Endothelial cell of hepatic sinusoid (primary cell): ENCODE measurements around the gene NAA15.
"Not testable (repeated sequence)": the region's sequence is repeated elsewhere in the genome, so short reads cannot be mapped to it uniquely, and the experiment has no call there.

Experiments used
- in situ Hi-C: cut with HindIII; loops from 2 replicates; pipeline ENCODE4 v1.10.0; 2017; ENCODE audit warnings: low sequenced_read_pairs

Gene NAA15

GRCh38 chr4:139295942-139296299, 5.4 kb upstream of the NAA15 start:
- in situ Hi-C loops, result no loop called here

- in situ Hi-C loops, result no loop called here
Observed at GRCh38 chr4:139297001-139297410, 4.3 kb upstream of the NAA15 start.

DNA sequence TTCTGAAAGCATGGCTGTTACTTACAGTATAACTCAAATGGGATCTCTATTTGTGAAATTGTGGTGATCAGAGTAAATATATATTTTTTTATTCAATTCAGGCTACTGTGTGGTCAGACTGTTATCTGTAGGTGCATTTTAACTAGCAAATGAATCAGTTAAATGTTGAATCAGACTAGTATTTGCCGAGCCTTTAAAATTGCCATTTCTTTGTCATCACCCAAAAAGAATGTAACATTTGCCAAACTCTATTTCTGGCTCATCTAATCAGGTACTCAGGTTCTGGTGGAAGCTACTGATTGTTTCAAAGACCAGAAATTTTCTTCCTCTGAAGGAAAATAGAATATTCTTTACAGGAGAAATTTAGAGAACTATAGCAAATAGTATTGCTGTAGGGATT, 1.8 kb upstream of the NAA15 start:
- in situ Hi-C loops, result no loop called here

DNA sequence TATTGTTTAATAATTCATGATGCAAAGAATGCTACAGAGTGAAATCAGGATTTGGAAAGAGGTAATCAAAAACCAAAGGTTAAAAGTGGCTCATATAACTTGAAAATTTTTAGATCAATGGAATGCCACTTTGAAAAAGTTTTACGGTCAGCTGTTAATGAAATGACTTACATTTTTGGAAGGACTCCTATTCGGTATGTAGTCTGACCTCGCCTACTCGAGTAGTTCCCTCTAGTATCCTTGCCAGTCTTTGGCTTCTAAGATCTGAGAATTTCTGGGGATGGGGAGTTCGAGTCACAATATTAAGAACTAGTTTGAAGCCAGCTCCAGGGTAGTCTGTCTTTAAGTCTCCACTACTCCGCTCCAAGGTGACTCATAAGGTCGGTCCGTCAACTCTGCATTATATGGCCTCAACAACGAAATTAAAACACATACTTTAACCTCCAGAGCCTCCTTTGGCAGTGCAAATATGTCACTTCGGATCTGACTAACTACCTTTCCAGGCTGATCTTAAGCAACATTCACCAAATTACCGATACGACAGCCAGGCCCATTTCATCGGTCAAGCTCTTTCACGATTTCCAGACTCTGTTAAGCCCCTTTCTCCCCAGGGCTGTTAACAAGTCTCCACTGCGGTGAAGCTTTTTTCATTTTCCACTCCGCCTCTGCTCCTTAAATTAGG, 733 bp upstream of the NAA15 start:
- in situ Hi-C loops, result loop anchor here (5.0 kb wide), 1 partner anchor 73 kb away; no protein-coding TSS in a partner anchor

- in situ Hi-C loops, result loop anchor here (5.0 kb wide), 1 partner anchor 75 kb away; no protein-coding TSS in a partner anchor
Observed at GRCh38 chr4:139301821-139302611, 711 bp downstream of the NAA15 start, which contains the start of gene NDUFC1. NDUFC1 (minus strand) TSS chr4:139302477; CDS start chr4:139295798, 6,679 bp downstream.

DNA sequence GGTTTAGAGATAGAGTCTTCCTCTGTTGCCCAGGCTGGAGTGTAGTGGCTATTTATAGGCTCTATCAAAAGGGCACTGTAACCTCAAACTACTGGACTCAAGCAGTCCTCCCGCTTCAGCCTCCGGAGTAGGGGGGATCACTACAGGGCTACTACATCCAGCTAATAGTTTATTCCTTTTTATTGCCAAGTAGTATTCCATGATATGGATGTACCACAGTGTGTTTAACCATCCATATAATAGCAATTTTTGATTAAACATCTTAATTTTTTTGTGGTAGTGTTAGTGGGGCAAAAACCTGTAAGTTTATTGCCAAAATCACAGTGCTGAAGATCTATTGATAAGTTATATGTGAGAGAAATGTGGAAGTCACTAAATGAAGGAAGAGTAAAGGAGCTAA, 3.6 kb downstream of the NAA15 start:
- in situ Hi-C loops, result loop anchor here (5.0 kb wide), 1 partner anchor 78 kb away; no protein-coding TSS in a partner anchor

GRCh38 chr4:139311909-139312308, 10.6 kb downstream of the NAA15 start:
- in situ Hi-C loops, result no loop called here

DNA sequence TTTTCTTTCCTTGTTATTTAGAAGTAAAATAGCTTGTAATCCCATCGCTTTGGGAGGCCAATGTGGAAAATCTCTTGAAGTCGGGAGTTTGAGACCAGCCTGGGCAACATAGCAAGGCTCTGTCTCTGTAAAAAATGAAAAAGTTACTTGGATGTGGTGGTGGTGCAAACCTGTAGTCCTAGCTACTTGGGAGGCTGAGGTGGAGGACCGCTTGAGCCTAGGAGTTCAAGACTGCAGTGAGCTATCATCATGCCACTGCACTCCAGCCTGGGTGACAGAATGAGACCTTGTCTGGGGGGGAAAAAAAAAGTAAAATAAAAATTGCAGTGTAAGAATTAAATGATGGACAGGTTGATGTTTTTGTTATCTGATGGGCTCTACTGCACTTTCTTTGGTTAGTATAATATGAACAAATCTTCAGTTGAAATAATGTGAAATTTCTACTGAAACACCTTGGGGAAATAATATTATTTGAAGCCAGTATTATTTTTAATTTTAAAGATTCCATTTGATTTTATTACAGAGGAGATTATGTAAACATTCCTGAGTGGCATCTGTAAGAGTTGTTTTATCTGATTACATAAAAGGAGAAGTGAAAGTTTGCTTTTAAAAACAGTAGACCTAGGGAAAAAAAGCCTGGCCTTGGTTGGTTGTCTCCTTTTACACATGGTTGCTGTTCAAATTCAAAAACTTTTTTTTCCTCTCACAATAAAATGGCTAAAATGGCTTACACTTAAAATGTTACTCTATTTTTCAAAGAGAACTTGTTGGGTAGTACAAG, 11.4 kb downstream of the NAA15 start:
- in situ Hi-C loops, result no loop called here

- in situ Hi-C loops, result not testable (repeated sequence)
Observed at GRCh38 chr4:139313414-139313813, 12.1 kb downstream of the NAA15 start.

- in situ Hi-C loops, result no loop called here
Observed at GRCh38 chr4:139314047-139314800, 12.9 kb downstream of the NAA15 start.

DNA sequence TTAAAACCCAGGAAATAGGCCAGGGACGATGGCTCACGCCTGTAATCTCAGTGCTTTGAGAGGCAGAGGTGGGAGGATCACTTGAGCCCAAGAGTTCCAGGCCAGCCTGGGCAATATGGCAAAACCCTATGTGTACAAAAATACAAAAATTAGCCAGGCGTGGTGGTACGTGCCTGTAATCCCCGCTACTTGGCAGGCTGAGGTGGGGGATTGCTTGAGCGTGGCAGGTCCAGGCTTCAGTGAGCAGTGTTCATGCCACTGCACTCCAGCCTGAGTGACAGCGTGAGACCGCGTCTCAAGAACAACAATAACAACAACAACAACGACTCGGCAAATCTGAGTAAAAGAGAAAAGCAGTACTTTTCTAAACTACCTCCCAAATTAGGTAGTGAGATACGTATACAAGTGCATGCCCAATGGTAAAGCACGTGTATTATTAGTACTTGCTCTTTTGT, 13.9 kb downstream of the NAA15 start:
- in situ Hi-C loops, result no loop called here

DNA sequence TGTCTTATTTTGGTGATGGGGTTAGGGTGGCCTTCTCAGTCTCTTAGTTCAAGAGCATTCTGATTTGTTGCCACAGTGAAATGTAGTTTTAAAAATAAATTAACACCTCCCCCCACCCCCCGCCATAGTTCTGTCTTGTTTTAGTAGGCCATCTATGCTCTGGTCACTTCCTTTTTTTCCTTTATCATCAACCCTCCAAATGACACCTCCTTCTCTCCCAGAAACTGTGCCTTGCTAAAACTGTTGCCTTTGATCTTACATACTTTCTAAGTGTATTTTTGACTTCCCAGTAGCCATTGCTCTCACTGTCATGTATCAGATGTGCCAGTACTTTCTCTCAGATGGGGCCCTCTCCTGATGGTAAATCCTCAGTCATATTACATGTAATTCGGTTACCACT, 15.4 kb downstream of the NAA15 start:
- in situ Hi-C loops, result no loop called here

DNA sequence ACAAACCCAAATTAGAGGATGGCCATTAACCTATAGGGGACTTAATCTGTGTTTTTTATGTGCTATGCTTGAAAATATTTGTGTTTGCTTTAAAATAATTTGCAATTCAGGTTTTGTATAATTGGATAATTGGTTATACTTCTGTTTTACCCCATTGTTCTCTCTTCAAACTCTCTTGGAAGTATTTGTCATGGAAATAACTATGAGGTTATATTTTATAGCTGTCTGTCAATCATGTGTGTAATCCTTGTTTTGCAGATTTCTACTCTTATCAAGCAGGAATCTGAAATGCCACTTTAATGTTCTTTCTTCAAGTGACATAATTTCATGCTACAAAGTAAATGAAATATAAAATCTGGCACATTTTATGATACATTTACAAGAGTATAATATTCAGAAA, 16.3 kb downstream of the NAA15 start:
- in situ Hi-C loops, result no loop called here

- in situ Hi-C loops, result no loop called here
Observed at GRCh38 chr4:139319571-139319970, 18.3 kb downstream of the NAA15 start.

DNA sequence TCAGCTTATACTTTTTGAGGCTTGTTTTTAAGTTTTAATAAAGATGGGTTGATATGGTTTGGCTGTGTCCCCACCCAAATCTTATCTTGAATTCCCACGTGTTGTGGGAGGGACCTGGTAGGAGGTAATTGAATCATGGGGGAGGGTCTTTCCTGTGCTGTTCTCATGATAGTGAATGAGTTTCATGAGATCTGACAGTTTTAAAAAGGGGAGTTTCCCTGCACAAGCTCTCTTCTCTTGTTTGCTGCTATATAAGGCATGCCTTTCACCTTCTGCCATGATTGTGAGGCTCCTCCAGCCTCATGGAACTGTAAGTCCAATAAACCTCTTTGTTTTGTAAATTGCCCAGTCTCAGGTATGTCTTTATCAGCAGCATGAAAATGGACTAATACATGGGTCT, 20.8 kb downstream of the NAA15 start:
- in situ Hi-C loops, result not testable (repeated sequence)

GRCh38 chr4:139322541-139322940, 21.2 kb downstream of the NAA15 start:
- in situ Hi-C loops, result not testable (repeated sequence)

GRCh38 chr4:139324620-139325019, 23.3 kb downstream of the NAA15 start:
- in situ Hi-C loops, result no loop called here

DNA sequence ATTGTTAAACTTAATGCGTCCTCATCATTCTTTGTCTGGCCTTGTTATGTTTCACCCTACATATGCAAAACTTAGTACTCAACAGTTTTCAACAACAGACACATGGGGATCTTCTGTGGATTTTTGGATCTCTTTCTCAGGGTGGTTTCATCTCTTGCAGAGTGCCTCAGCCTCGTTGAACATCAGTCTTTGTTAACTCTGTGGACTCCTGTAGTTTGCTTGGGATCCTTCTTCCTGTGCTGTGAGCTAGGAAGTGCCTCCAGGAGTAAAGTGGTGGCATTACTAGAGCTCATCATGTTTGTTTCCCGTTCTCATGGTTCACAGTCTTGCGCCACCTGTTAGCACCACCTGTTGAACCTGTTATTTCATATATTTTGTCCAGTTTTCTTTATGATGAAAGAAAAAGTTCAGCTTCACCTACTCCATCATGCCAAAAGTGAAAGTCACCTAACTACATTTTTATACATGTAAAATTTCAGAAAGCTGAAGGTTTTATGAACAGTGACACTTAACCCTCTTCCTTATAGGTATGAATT, 28.4 kb downstream of the NAA15 start:
- in situ Hi-C loops, result loop anchor here (5.0 kb wide), 2 partner anchors 58 to 102 kb away; no protein-coding TSS in a partner anchor

DNA sequence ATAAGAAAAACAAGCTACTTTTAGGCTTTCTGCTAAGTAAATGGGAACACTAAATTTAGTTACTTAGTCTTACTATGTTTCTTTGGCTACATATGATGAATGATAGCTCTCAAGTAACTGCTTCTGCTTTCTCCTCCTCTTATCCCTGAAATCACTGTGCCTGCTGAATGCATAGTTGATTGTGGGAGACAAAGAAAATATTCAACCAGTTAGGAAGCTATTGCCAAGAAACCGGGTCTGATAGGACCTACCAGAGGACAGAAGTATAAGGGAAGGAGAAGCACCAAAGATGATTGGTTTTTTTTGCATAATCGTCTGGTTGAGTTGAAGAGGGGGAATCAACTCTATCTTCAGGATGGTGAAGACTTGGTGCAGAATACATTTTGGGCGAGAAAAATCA, 29.0 kb downstream of the NAA15 start:
- in situ Hi-C loops, result loop anchor here (5.0 kb wide), 2 partner anchors 57 to 103 kb away; no protein-coding TSS in a partner anchor

GRCh38 chr4:139331185-139331584, 29.9 kb downstream of the NAA15 start:
- in situ Hi-C loops, result loop anchor here (5.0 kb wide), 2 partner anchors 56 to 104 kb away; no protein-coding TSS in a partner anchor
